ELF-1 (cell line): Measurements from ENCODE around the gene SS18.
"Not testable (repeated sequence)": the region's sequence is repeated elsewhere in the genome, so short reads cannot be mapped to it uniquely, and the experiment has no call there.

Experiments
- DNase-seq: peaks from one replicate; pipeline ENCODE4 v3.0.0-alpha.2; 2016; ENCODE audit warnings: low read depth, low spot score

SS18 gene, protein sequence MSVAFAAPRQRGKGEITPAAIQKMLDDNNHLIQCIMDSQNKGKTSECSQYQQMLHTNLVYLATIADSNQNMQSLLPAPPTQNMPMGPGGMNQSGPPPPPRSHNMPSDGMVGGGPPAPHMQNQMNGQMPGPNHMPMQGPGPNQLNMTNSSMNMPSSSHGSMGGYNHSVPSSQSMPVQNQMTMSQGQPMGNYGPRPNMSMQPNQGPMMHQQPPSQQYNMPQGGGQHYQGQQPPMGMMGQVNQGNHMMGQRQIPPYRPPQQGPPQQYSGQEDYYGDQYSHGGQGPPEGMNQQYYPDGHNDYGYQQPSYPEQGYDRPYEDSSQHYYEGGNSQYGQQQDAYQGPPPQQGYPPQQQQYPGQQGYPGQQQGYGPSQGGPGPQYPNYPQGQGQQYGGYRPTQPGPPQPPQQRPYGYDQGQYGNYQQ

DNA sequence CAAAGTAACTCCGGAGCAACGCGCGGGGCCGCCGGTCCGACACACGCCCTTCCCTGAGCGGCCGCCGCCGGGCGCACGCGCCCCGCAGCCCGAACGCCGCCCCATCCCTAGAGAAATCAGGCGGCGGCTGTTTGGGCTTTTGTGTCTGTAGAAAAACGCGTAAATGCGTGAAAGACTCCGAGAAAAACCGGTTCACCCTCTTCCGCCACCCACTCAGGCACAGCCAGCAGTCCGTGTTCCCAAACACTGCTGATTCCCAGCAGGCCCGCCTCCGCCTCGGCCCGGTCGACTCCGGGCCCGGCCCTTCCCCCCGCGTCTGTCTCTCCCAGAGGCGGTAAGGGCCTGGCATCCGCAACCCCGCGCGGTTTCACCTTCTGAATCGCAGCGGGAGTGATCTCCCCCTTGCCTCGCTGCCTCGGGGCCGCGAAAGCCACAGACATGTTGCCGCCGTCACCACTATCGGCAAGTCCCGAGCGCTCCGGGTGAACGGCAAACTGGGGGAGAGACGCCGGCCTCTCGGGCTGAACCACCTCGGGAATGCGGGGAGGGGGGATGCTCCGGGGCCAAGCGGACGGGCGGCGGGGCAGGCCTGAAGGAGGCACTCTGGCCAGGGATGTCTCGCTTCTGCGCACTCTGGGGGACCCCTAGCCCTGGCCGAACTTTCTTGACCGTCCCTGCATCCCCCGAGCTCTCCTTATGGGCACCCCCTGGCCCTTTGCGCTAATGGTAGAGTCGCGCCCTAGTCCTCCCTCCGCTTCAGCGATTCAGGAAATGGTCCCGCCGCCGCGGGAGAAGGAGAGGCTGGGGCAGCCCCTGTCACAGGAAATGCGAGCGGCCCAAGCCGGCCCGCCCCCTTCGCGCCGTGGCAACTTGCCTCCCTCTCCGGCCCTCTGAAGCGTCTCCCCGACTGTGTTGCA lies at the start of gene SS18:
TSS of gene SS18 (minus strand) at position 484 of the 917 bp plus-strand sequence. CDS start at position 440, 44 bp downstream.
- peak; percentile 95 for DNase-seq

DNA sequence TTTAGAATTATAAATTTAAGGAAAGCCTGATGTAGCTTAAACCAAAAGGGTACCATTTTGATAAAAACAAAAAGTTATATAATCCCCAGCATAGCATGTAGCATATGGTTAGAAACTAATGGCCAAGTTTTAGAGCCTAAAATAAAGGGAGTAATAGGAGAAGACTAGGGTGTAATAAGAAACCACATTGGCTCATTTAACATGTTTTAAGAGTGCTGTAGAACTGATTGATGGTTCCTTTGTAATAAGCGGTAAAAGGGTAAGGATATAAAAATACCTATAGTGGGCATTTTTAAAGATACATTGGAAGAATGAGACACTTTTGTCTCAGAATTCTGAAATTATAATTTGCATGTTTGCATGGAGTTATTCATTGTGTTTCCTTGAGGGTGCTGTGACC lies 45.1 kb upstream of the SS18 start:
- DNase-seq = no peak

DNA sequence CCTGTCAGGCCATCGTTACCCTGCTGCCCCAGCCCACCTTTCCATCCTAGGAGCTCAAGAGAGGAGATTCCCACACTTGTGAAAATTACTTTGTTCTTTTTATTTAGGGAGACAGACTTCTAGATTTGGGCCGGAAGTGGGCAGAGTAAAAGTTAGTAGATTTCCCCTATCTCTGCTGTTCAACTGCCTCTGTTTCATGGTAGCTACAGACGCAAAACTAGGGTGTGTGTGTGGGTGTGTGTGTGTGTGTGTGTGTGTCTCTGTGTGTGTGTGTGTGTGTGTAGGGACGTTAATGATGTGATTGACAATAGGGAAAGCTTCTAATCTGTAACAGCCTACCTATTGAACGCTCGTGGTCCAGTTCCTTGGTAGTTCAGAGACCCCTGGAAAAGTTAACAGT lies 43.7 kb upstream of the SS18 start:
- DNase-seq = no peak

DNA sequence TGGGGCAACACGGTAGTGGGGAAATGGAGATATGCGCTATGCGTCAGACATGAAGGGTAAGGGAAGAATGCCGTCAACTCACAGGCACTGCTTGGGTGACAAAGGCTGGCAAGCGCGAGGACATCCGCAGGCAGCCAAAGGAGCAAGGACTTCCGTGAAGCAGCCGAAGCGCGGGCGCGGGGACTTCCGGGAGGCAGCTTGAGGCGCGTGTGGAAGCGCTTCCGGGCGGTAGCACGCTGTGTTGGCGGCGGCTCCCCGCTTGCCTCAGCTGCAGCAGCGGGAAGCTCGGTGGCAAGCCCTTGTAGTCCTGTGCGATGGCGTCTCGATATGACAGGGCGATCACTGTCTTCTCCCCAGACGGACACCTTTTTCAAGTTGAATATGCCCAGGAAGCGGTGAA lies 43.2 kb upstream of the SS18 start, which contains the start of gene PSMA8:
TSS of gene PSMA8 (plus strand) at position 218 of the 400 bp plus-strand sequence. CDS start at position 315, 97 bp downstream.
- peak; percentile 8 for DNase-seq

DNA sequence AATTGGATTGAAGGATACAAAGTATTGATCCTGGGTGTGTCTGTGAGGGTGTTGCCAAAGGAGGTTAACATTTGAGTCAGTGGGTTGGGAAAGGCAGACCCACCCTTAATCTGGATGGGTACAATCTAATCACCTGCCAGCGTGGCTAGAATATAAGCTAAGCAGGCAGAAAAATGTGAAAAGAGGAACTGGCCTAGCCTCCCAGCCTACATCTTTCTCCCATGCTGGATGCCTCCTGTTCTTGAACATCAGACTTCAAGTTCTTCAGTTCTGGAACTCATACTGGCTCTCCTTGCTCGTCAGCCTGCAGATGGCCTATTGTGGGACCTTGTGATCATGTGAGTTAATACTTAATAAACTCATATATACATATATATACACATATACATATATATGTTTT lies 37.8 kb upstream of the SS18 start:
- DNase-seq = not testable (repeated sequence)

DNA sequence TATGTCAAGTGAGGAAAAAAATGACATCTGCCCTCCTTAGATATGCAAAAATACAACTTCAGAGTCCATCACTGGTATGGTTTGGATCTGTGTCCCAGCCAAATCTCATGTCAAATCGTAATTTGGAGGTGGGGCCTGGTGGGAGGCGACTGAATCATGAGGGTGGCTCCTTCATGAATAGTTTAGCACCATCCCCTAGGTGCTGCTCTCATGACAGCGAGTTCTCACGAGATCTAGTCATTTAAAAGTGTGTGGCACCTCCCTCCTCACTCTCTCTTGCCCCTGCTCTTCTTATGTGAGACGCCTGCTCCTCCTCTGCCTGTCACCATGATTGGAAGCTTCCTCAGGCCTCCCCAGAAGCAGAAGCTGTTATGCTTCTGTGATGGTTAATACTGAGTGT lies 37.4 kb upstream of the SS18 start:
- no peak for DNase-seq

DNA sequence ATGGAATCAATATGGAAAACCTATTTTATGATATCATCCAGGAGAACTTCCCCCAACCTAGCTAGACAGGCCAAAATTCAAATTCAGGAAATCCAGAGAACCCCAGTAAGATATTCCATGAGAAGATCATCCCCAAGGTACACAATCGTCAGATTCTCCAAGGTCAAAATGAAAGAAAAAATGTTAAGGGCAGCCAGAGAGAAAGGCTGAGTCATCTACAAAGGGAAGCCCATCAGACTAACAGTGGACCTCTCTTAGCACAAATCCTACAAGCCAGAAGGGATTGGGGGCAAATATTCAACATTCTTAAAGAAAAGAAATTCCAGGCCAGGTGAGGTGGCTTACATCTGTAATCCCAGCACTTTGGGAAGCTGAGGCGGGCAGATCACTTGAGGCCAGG lies 31.6 kb upstream of the SS18 start:
- DNase-seq = not testable (repeated sequence)

DNA sequence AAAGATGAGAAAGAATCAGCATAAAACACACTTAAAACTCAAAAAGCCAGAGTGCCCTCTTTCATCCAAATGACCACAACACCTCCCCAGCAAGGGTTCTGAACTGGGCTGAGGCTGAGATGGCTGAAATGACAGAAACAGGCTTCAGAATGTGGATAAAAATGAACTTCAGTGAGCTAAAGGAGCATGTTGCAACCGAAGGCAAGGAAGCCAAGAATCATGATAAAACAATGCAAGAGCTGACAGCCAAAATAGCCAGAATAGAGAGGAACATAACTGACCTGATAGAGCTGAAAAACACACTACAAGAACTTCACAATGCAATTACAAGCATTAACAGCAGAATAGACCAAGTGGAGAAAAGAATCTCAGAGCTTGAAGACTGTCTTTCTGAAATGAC lies 31.1 kb upstream of the SS18 start:
- no peak for DNase-seq

DNA sequence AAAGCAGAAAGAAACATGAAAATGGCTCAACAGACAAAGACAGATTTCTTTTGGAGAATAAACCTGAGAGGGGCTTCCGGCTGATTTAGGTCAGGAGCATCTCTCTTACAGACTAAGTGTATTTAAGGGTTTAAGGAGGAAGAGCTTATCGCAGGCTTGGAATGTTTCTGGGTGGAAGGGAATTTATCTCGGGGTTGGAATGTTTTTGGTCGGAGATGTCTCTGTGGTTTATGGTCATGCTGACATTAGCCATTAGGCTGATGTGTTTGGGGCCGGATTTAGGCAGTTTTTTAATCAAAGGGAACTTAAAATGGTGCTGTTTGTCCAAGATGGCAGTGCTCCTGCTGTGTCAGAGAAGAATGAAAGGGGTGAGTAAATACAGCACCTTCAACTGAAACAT lies 28.8 kb upstream of the SS18 start:
- DNase-seq = no peak

DNA sequence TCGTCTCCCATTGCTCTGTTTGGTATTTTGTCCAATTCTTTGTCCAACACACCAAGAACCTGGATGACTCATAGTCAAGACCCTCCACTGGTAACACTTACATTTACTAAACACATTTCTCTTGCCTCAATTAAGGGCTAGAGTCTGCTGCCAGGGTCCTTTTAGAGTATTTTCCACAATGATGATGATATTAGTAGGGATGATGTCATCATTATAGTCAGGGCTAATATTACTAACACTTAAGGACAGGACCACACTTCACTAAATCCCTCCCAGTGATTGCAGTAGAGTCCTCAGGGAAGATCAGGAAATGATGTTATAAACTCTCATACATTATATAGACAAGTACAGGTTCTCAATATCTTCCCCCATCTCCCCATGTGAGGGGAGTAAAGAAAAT lies 13.6 kb upstream of the SS18 start:
- no peak for DNase-seq

DNA sequence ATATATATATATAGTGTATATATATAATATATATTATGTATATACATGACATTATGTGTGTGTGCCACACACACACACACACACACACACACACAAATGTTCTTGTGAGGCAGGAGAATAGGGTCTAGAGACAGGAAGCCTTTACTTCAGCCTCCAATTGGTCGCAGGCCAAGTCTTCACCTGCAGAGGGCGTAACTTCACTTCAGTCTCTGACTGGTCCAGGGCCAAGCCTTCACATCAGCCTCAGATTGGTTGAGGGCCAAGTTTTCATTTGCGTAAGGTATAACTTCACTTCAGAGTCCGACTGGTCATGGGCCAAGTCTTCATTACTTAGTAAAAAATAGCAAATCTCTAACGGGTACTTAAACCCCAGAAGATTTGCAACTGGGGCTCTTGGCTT lies 13.2 kb upstream of the SS18 start:
- DNase-seq = peak; percentile 46

DNA sequence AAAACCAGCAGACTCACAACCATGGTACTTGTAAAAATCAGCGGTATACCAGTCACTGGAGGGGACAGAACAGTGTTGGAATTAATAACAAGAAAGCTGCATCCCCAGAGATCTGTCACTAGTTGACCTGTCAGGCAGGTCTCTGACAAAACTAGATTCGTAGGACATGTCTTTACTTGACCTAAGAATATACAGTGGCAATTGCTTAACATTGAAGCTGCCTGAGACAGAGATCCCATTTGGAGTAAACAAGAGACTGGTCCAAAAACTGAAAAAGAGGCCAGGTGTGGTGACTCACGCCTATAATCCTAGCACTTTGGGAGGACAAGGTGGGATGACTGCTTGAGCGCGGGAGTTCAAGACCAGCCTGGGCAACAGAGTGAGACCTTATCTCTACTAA lies 7.2 kb upstream of the SS18 start:
- no peak for DNase-seq

DNA sequence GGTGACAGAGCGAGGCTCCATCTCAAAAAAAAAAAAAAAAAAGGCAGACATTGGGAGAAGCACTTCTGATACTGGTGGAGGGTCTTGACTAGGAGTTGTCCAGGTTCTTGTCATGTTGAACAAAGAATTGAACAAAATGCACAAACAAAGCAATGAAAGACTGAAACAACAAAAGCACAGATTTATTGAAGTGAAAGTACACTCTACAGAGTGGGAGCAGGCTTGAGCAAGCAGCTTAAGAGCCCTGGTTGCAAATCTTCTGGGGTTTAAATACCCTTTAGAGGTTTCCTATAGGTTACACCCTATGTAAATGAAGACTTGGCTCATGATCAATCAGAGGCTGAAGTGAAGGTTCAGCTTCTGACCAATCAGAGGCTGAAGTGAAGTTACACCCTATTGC lies 6.4 kb upstream of the SS18 start:
- DNase-seq = no peak

DNA sequence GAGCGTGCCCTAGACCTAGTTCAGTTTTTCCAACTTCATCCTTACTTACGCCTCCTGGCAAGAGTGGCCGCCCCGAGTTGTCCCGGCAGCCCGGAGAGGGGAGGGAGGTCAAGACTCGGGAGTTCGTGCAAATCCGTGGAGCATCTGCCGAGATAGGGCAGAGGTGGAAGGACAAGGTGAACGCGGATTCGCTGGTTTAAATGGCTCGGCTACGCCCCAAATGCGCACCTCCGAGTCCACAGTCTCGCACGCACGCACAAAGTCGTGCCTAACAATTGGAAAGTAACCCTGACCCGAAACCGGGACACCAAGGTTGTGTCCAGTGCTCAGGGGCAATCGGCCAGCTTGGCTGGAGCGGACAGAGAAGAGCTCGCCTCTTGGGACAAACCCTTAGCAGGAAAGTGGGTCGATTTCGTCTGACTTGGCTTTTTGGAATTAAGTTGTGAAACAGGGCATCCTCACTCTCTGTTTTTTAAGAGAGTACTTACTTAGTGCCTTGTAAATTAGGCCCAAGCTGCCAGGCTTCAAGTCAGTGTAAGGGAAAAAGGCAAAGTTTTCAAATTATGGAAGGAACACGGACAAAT lies 726 bp upstream of the SS18 start:
- no peak for DNase-seq

DNA sequence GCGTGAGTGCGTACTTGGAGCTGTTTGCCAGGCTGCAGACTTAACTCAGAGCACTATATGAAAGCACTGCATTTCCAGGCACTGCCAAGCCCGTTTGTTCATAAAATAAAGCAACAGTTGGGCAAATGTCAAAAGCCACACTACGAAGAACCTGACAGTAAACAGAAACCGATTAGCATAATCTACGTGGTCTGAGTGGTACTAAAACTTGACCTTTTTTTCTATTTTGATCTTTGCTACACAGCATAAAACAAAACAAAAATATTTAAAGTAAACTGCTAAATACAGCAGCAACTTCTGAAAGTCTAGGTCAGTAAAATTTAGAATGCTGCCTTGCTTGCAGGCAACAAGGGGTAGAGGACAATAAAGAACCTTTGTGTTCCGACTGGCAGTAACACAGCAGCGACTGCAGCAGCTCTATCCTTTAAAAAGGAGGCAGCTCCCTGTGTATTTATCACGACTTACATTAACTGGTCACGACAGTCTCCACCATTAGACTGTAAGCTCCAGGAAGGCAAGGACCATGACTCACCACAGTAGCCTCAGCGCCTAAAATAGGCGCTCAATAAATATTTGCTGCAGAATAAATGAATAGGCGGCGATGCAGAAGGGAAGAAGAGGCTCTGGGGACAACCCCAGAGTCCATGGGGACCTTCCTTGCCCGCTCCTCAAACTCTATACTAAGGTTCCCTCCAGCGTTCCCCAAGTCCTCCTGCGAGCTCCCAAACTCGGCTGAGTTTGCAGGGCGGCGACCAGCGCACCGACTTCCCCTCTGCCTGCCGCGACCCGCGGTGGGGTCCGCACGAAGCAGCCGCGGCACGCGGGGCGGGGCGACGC lies 902 bp downstream of the SS18 start:
- DNase-seq = no peak

DNA sequence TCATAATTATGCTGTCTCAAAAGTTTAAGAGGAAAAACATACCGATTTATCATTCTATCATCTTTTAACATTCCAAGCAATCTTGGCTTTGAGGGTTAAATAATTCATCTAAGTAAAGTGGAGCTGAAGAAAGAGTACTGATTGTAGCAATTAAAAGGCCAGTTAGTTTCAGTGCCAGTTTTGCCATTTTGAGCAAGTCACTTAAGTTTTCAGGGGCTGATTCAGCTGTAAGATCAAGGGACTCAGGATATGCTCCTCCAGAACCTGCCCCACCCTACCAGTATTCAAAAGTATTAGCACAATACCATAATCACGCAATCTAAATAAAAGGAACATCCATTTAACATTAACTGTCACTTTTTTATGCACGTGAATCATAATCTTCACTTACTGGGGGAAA lies 1.9 kb downstream of the SS18 start:
- DNase-seq = no peak

DNA sequence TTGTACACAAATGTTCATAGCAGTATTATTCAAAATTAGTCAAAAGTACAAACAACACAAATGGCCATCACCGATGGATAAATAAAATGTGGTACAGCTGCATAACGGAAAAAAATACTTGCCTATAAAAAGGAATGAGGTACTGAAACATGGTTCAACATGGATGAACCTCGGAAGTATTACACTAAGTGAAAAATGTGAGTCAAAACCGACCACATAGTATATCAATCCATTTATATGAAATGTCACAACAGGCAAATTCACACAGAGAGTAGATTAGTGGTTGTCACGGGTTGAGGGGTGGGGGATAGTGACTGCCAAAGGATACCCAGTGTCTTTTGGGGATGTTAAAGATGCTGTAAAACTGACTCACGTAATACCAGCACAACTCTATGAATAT lies 3.5 kb downstream of the SS18 start:
- DNase-seq = no peak

DNA sequence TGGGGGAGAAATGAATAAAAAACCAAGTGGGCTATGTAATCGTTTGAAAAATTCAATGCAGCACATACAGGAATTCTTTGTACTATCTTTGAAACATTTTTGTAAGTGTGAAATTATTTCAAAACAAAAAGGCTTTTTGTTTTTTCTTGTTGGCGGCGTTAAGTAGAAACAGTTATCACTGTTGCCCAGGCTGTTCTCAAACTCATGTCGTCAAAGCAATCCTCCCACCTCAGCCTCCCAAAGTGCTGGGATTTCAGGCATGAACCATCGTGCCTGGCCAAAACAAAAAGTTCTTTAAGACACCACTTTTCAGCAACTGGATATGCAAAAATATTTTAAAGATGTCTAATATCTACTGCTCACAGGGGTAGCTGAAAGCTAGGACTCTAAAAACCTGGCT lies 5.4 kb downstream of the SS18 start:
- DNase-seq = no peak

DNA sequence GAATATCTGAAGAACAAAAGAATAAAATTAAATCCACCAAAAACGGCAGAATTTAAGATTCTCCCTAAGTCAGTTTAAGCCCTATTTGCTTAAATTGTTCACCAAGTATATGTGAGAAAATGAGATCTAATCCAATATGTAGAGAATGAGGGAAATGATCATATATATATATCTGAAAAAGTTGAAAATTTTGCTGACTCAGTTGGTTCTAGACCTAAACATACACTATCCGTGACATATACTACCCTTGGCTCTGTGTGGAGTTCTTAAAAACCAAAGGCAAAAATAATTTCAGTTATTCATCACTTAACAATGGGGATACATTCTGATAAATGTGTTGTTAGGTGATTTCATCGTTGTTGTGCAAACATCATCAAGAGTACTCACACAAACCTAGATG lies 7.3 kb downstream of the SS18 start:
- no peak for DNase-seq

DNA sequence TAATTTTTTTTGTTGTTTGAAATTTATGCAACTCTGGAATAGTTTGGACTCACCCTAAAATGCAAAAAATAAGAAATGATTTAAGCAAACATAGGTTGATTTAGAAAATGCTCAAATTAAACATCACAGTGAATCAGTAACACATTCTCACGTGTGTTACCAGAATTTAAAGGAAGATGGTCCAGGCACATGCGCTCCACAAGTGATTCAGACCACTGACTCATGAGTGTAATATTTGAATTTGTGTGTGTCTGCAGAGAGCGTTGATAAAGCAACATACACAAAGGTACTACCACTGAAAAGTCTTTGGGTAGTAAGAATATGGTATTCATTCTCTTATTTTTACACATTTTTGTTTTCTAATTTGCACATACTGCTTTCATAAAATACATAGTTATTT lies 7.9 kb downstream of the SS18 start:
- no peak for DNase-seq

DNA sequence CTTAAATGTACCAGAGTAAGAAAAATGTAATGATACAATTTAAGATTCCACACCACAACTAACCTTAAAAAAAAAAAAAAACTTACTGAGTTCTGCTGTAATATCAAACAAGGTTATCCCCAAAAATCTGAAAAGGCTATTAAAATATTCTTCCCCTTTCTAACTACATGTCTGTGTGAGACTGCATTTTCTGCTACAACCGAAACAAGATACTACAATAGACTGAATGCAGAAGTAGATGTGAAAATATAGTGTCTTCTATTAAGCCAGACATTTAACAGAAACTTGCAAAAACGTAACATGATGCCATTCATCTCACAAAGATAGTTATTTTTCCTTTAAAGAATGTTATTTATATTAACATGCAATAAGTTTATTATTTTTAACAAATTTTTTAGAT lies 16.2 kb downstream of the SS18 start:
- DNase-seq = no peak
